HepG2 (cell line): ENCODE measurements around the gene TTC28. TPM values are rescaled to one million over a fixed set of nuclear protein-coding genes. Genes with fewer than 3 reads are reported as not detected.

Source experiments
- ATAC-seq: fragments of 200-7000 bp; cut with Tn5 transposase; 3 replicates; pipeline ENCODE4 v1.9.1; 2020; ENCODE audit warnings: mild to moderate bottlenecking, moderate library complexity
- BruUV-seq: library from RNA; stranded (reverse); fragments of 400-500 nt; replicated peaks from 2 replicates; lab custom pipeline; 2021; lab: Mats Ljungman, UMichigan
- CTCF ChIA-PET: fragments of 300-600 bp; formaldehyde crosslinking; extraction: SDS; loops from one replicate; lab custom pipeline; 2021; ENCODE audit warnings: low total read pairs, inconsistent platforms, low intra/inter-chr PET ratio; lab: Yijun Ruan, JAX
- POLR2A ChIA-PET: fragments of 350-600 bp; sonication (Branson Sonifier 250); formaldehyde crosslinking; loops from one replicate; lab custom pipeline; 2020; ENCODE audit warnings: antibody characterized with exemption, inconsistent platforms; lab: Yijun Ruan, JAX
- DNase-seq: peaks from one replicate; pipeline ENCODE4 v3.0.0-alpha.2; 2015; ENCODE audit warnings: low spot score
- FAIRE-seq: peaks from 3 replicates; lab custom pipeline; 2011; peaks lifted over from hg19 to GRCh38; lab: Jason Lieb, UNC
- H2AFZ ChIP-seq: one replicate; pipeline ENCODE4 v1.6.1; 2011; ENCODE audit warnings: low read length, inconsistent platforms
- H3K27ac ChIP-seq: fragments of 300-600 bp; 3 replicates; pipeline ENCODE4 v1.8.0; 2011; ENCODE audit warnings: mixed run types, mild to moderate bottlenecking, mixed read lengths, low read length, inconsistent platforms; ENCODE audit not compliant: insufficient read depth; ENCODE audit errors: extremely low read length
- H3K27me3 ChIP-seq, 2 experiments: fragments of 200-600 bp in 1 of 2; 2 replicates in 1 of 2; 3 replicates in 1 of 2; pipeline versions ENCODE4 v1.6.0 to v1.8.0; 2011; ENCODE audit warnings: low read length in 2 of 2, mild to moderate bottlenecking in 2 of 2, moderate library complexity in 2 of 2, inconsistent platforms in 1 of 2; ENCODE audit not compliant: insufficient read depth in 2 of 2, control insufficient read depth in 1 of 2
- H3K36me3 ChIP-seq, 2 experiments: fragments of 200-600 bp in 1 of 2; replicated peaks in 1 of 2; 2 replicates in 1 of 2; 3 replicates in 1 of 2; pipeline versions ENCODE4 v1.5.1 to v1.8.0; 2011; ENCODE audit warnings: low read length in 2 of 2, inconsistent platforms in 1 of 2; ENCODE audit not compliant: insufficient read depth in 2 of 2, control insufficient read depth in 1 of 2
- H3K4me1 ChIP-seq: 2 replicates; pipeline ENCODE4 v1.5.1; 2012; ENCODE audit warnings: low read length, inconsistent platforms; ENCODE audit not compliant: insufficient read depth
- H3K4me2 ChIP-seq: 2 replicates; pipeline ENCODE4 v1.6.0; 2011; ENCODE audit warnings: low read depth, low read length, inconsistent platforms
- H3K4me3 ChIP-seq, 3 experiments: fragments of 200-600 bp in 1 of 3; sonication (generic), shearing (Covaris generic) in 1 of 3; replicated peaks in 1 of 3; 2 replicates each; pipeline ENCODE4 v1.5.1; 2011 to 2016; ENCODE audit warnings: low read length in 3 of 3, inconsistent platforms in 2 of 3, low read depth in 2 of 3, mild to moderate bottlenecking in 2 of 3, control low read depth in 1 of 3, mixed read lengths in 1 of 3; ENCODE audit not compliant: insufficient read depth in 1 of 3
- H3K79me2 ChIP-seq: one replicate; pipeline ENCODE4 v1.6.1; 2011; ENCODE audit warnings: low read length, inconsistent platforms; ENCODE audit not compliant: insufficient read depth
- H3K9ac ChIP-seq: 2 replicates; pipeline ENCODE4 v1.6.0; 2011; ENCODE audit warnings: mild to moderate bottlenecking, low read depth, low read length, inconsistent platforms; ENCODE audit not compliant: insufficient read depth
- H3K9me3 ChIP-seq: 2 replicates; pipeline ENCODE4 v1.5.1; 2012; ENCODE audit warnings: mild to moderate bottlenecking, low read length
- H4K20me1 ChIP-seq: 2 replicates; pipeline ENCODE4 v1.6.0; 2011; ENCODE audit warnings: inconsistent platforms, mild to moderate bottlenecking, low read length, moderate library complexity; ENCODE audit not compliant: insufficient read depth
- FOXK1 ChIP-seq: sonication (generic); formaldehyde crosslinking; IDR thresholded peaks from 2 replicates; pipeline ENCODE4 v1.4.0; 2020; ENCODE audit warnings: low read depth, missing genetic modification reagents, borderline replicate concordance
- HOXA3 ChIP-seq: sonication (generic); formaldehyde crosslinking; IDR thresholded peaks from 2 replicates; pipeline ENCODE4 v1.5.0; 2020; ENCODE audit warnings: missing genetic modification reagents
- KAT7 ChIP-seq: IDR thresholded peaks from 2 replicates; pipeline ENCODE4 v1.6.1; 2018; ENCODE audit warnings: borderline replicate concordance, missing compliant biosample characterization
- NCOA1 ChIP-seq: sonication (generic); formaldehyde crosslinking; IDR thresholded peaks from 2 replicates; pipeline ENCODE4 v1.9.0; 2021; ENCODE audit warnings: missing genetic modification reagents
- REPIN1 ChIP-seq: sonication (generic); formaldehyde crosslinking; IDR thresholded peaks from 2 replicates; pipeline ENCODE4 v1.8.0; 2022; ENCODE audit warnings: missing genetic modification reagents, low read depth, mild to moderate bottlenecking, borderline replicate concordance
- TGIF2 ChIP-seq: IDR thresholded peaks from 2 replicates; pipeline ENCODE4 v1.6.1; 2016; ENCODE audit warnings: control low read depth, missing compliant biosample characterization
- ZNF264 ChIP-seq: sonication (generic); formaldehyde crosslinking; IDR thresholded peaks from 2 replicates; pipeline ENCODE4 v1.4.0; 2020; ENCODE audit warnings: missing genetic modification reagents
- ZNF275 ChIP-seq: sonication (generic); formaldehyde crosslinking; IDR thresholded peaks from 2 replicates; pipeline ENCODE4 v1.8.0; 2022; ENCODE audit warnings: missing genetic modification reagents, mild to moderate bottlenecking, inconsistent platforms, borderline replicate concordance
- ZNF292 ChIP-seq: sonication (generic); formaldehyde crosslinking; IDR thresholded peaks from 2 replicates; pipeline ENCODE4 v1.8.1; 2022; ENCODE audit warnings: mild to moderate bottlenecking, low read depth, missing genetic modification reagents, borderline replicate concordance
- ZNF674 ChIP-seq: sonication (generic); formaldehyde crosslinking; IDR thresholded peaks from 2 replicates; pipeline ENCODE4 v1.5.0; 2020; ENCODE audit warnings: low read depth, mild to moderate bottlenecking, missing genetic modification reagents
- WGBS: methylation state at CpG from one replicate; pipeline ENCODE4 v1.1.6; 2017; ENCODE audit warnings: low lambda C conversion rate; 5-methylcytosine and 5-hydroxymethylcytosine counted together
- in situ Hi-C: cut with HindIII; loops from 2 replicates; pipeline ENCODE4 v1.10.0; 2017; ENCODE audit warnings: low pct_unique_long_range_greater_than_20kb; ENCODE audit not compliant: extremely low pct_ligation_motif_present
- intact Hi-C: fragments of 100-400 bp; cut with micrococcal nuclease; formaldehyde crosslinking; loops from one replicate; pipeline ENCODE4 v1.10.0; 2022; ENCODE audit not compliant: unreplicated experiment
- polyA plus RNA-seq, 8 experiments: library from polyadenylated mRNA; depleted of rRNA in 3 of 8; stranded (reverse) in 7 of 8; unstranded in 1 of 8; fragments of >200 nt; fragmentation: Illumina TruSeq in 4 of 8; extraction: Trizol in 4 of 8; gene quantifications; 2 replicates each; pipeline versions ENCODE4 v1.2.1 to v1.2.3, GENCODE V29; 2011 to 2016; ENCODE audit warnings: low read depth in 4 of 8, missing spikeins in 1 of 8, mixed read lengths in 1 of 8; ENCODE audit not compliant: insufficient read depth in 1 of 8
- total RNA-seq, 5 experiments: library from RNA; depleted of rRNA; stranded (reverse); fragments of >200 nt; fragmentation: Illumina TruSeq; extraction: Trizol; gene quantifications; 2 replicates each; pipeline ENCODE4 v1.2.3, GENCODE V29; 2016; ENCODE audit warnings: low read depth in 1 of 5
- TF ChIP-seq, protein P1 (sequence below): sonication (generic); formaldehyde crosslinking; IDR thresholded peaks from 2 replicates; pipeline ENCODE4 v1.5.1; 2020; ENCODE audit warnings: mild to moderate bottlenecking, missing genetic modification reagents, borderline replicate concordance
- TF ChIP-seq, protein P2 (sequence below): IDR thresholded peaks from 2 replicates; pipeline ENCODE4 v1.6.1; 2016; ENCODE audit warnings: missing genetic modification reagents, missing compliant biosample characterization
- TF ChIP-seq, protein P3 (sequence below): sonication (generic); formaldehyde crosslinking; IDR thresholded peaks from 2 replicates; pipeline ENCODE4 v1.5.0; 2020; ENCODE audit warnings: missing genetic modification reagents
- TF ChIP-seq, protein P4 (sequence below): sonication (generic); formaldehyde crosslinking; conservative IDR thresholded peaks from 2 replicates; pipeline ENCODE4 v1.8.0; 2022; ENCODE audit warnings: missing genetic modification reagents
- TF ChIP-seq, protein P5 (sequence below): sonication (generic); formaldehyde crosslinking; IDR thresholded peaks from 2 replicates; pipeline ENCODE4 v1.4.0; 2020; ENCODE audit warnings: missing genetic modification reagents

TTC28 gene
- total and polyA plus RNA-seq, 2 of the 13 experiments (the other 11 are each of a cell fraction or from before 2014, with no cell fraction given): 4.2 to 13.1 TPM

GRCh38 chr22:28217277-28217676 lies 462.4 kb downstream of the TTC28 start:
- Histone ChIP-seq H3K9ac (no peak overlapping the region), H3K4me3 (no peak overlapping the region), H3K27me3 (no peaks in the 10 kb centered on the region), H3K27ac (no peak overlapping the region), H2AFZ (no peak overlapping the region), H3K79me2 (no peaks in the 10 kb centered on the region), H4K20me1 (no peaks in the 10 kb centered on the region), H3K4me1 (0 out of 2 replicates have a peak, but pooled peaks cover under 1% of the 10 kb centered on the region), H3K36me3 (no peaks in the 10 kb centered on the region), H3K4me2 (no peak overlapping the region), H3K9me3 (no peaks in the 10 kb centered on the region)
- ChIA-PET CTCF (no interaction called here), POLR2A (no interaction called here)
- intact Hi-C loops (no loop called here), in situ Hi-C loops (no loop called here)
- DNase-seq (no peak), FAIRE-seq (no peak), ATAC-seq (no peak)
- no TSS peak for BruUV-seq
- WGBS: 97% methylated on average over 1 of the region's 1 CpG
- TF ChIP-seq KAT7 (CRISPR knock-in tag): no peak
- TF ChIP-seq FOXK1: no peak
- no peak for TF ChIP-seq TGIF2 (CRISPR knock-in tag)
- TF ChIP-seq REPIN1 (CRISPR knock-in tag): no peak
- no peak for TF ChIP-seq NCOA1 (CRISPR knock-in tag)
- TF ChIP-seq, protein P1, sequence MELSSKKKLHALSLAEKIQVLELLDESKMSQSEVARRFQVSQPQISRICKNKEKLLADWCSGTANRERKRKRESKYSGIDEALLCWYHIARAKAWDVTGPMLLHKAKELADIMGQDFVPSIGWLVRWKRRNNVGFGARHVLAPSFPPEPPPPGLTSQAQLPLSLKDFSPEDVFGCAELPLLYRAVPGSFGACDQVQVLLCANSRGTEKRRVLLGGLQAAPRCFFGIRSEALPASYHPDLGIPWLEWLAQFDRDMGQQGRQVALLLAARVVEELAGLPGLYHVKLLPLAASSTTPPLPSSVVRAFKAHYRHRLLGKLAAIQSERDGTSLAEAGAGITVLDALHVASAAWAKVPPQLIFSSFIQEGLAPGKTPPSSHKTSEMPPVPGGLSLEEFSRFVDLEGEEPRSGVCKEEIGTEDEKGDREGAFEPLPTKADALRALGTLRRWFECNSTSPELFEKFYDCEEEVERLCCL: no peak
- TF ChIP-seq, protein P2, sequence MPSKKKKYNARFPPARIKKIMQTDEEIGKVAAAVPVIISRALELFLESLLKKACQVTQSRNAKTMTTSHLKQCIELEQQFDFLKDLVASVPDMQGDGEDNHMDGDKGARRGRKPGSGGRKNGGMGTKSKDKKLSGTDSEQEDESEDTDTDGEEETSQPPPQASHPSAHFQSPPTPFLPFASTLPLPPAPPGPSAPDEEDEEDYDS: no peak
- TF ChIP-seq ZNF275 (CRISPR knock-in tag): no peak
- TF ChIP-seq ZNF674: no peak
- TF ChIP-seq ZNF264 (CRISPR knock-in tag): no peak
- no peak for TF ChIP-seq ZNF292 (CRISPR knock-in tag)
- no peak for TF ChIP-seq HOXA3 (CRISPR knock-in tag)
- TF ChIP-seq, protein P3, sequence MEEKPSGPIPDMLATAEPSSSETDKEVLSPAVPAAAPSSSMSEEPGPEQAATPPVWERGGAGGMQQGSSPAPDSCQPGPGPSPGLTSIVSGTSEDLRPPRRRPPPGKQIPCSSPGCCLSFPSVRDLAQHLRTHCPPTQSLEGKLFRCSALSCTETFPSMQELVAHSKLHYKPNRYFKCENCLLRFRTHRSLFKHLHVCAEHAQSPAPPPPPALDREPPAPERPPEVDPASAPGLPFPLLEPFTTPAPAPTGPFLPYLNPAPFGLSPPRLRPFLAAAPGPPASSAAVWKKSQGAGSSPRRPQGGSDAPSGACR (CRISPR knock-in tag): no peak
- TF ChIP-seq, protein P4, sequence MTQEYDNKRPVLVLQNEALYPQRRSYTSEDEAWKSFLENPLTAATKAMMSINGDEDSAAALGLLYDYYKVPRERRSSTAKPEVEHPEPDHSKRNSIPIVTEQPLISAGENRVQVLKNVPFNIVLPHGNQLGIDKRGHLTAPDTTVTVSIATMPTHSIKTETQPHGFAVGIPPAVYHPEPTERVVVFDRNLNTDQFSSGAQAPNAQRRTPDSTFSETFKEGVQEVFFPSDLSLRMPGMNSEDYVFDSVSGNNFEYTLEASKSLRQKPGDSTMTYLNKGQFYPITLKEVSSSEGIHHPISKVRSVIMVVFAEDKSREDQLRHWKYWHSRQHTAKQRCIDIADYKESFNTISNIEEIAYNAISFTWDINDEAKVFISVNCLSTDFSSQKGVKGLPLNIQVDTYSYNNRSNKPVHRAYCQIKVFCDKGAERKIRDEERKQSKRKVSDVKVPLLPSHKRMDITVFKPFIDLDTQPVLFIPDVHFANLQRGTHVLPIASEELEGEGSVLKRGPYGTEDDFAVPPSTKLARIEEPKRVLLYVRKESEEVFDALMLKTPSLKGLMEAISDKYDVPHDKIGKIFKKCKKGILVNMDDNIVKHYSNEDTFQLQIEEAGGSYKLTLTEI: no peak
- TF ChIP-seq, protein P5, sequence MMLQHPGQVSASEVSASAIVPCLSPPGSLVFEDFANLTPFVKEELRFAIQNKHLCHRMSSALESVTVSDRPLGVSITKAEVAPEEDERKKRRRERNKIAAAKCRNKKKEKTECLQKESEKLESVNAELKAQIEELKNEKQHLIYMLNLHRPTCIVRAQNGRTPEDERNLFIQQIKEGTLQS: no peak
